NCI-H2107 treated with DMSO at 0.1 percent for 48 hours (cell line): ENCODE data around the gene NSMF.

Source experiments
- DNase-seq: peaks from one replicate; lab custom pipeline; 2025; ENCODE audit not compliant: unreplicated experiment; lab: John Stamatoyannopoulos, UW

Gene NSMF

DNA sequence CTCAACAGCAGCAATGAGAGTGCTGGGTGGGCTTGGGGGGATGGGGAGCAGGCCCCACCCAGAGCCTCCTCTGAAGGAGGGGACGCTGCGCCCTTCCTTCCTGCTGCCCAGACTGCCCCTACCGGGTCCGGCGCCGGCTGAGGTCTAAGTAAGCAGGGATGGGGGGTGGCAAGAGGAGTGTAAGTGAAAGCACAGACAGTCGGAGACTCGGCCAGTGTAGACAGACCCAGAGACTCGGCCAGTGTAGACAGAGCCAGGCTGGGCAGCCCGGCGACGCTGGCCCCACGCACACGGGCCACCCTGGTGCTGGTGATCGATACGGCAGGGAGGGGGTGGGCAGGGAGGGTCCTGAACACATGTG is 10.6 kb downstream of the NSMF start:
- DNase-seq: no peak

GRCh38 chr9:137447722-137448601 is 11.2 kb downstream of the NSMF start:
- DNase-seq: no peak

- no peak for DNase-seq
These were observed 12.2 kb downstream of the NSMF start for GRCh38 chr9:137446851-137447471.

DNA sequence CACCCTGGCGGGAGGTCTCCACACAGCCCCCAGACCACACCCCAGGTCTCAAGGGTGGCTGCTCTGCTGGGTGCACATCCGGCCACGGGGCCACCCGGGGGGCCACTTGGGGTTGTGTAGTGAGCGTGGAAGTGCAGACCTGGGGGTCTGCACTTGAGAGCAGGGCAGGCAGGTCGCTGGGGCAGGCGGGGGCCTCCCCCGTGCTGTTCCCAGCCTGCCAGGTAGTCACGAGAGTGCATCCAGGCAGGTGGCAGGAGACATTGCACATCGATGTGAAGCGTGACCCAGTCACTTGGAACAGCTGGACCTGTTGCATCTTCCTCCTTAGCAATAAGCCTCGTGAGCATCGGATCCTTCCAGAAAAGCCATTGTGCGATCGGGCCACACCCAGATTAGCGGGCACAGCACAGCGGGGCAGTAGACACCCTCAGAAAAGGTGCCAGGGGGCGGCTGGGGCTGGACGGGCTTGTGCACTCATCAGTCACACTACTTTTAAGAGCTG is 13.2 kb downstream of the NSMF start:
- DNase-seq: peak; percentile 36

GRCh38 chr9:137445275-137445807 is 13.8 kb downstream of the NSMF start:
- peak; percentile 82 for DNase-seq

DNA sequence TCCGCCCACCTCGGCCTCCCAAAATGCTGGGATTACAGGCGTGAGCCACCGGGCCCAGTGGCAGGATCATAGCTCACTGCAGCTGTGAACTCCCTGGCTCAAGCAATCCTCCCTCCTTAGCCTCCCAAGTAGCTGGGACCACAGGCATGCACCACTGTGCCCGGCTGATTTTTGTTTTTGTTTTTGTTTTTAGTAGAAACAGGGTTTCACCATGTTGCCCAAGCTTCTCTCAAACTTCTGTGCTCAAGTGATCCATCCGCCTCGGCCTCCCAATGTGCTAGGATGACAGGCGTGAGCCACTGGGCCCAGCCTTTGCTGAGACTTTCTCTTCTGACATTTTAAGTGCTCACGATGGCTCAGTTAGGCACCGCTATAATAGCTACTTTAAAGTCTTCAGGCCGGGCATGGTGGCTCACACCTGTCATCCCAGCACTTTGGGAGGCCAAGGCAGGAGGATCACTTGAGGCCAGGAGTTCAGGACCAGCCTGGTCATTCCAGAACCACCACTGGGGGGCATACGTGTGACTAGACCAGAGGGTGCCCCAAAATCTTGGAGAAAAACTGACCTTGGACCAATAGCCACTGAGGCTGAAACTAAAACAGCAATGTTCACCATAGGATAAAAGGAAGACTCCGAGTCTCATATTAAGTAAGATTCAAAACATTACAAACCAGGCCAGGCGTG is 14.9 kb downstream of the NSMF start:
- no peak for DNase-seq

GRCh38 chr9:137441935-137442321 is 17.2 kb downstream of the NSMF start:
- DNase-seq: no peak

DNA sequence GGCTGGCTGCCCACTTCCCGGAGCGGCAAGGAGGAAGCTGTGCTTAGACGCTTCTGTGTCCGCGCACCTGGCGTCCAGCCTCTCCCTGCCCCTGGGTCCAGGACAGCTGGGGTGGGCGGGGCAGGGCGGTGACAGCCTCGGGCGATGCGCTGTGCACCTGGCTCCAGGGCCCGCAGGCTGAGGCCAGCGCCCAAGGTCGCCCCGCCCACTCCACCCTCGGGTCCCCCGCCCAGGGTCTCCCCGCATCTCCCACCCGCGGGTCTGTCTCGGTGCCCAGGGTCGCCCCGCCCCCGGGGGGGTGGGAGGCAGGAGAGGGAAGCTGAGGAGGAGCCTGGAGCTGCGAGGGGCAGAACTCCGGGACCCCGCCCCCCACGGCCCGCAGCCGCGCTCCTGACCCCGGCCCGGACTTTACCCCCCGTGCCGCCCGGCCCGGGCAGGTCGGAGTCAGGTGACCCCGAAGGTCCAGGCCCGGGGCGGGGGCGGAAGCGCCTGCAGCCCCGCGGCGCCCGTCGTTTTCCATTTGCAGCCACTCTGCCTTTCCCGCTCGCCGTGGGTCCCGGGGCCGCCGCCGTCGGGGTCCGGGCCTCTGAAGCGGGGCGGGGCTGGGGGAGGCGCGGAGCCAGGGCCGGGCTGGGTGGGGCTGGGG is 17.7 kb downstream of the NSMF start, which contains the start of gene ENTPD8:
Gene ENTPD8 (minus strand): TSS at position 69 of the 646 bp plus-strand sequence. CDS start 3,072 bp downstream, outside the sequence.
- peak; percentile 28 for DNase-seq

DNA sequence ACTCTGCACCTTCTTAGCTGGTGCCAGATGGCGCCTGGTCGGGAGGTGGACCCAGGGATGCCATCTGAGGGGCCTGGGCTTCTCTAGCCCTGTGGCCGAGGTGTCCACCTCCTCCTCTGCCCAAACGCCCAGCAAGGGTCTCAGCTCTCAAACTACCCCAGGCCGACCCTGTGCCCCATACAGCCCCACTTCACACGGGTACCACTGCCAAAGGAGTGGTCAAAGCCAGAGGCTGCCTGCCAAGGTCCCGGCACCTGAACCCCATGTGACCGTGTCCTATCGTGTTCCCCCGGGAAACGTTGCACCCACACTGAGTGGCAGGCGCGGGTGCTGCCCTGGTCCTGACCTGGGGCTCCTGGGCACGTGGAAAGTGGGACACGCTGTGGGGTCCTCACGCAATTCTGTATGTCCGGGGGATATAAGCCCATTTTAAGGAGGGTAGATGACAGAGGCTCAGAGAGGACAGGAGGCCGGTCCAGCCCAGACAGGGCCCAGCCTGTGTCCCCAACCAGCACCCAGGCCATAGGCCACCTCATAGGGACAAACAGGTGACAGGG is 19.9 kb downstream of the NSMF start:
- no peak for DNase-seq

- no peak for DNase-seq
These were observed 20.5 kb downstream of the NSMF start for GRCh38 chr9:137438591-137439157.

- no peak for DNase-seq
These were observed 21.2 kb downstream of the NSMF start for GRCh38 chr9:137437691-137438590.

- DNase-seq: no peak
These were observed 22.2 kb downstream of the NSMF start for GRCh38 chr9:137436761-137437600.

GRCh38 chr9:137435980-137436760 is 23.0 kb downstream of the NSMF start:
- DNase-seq: no peak

GRCh38 chr9:137435381-137435891 is 23.7 kb downstream of the NSMF start:
- DNase-seq: no peak

- DNase-seq: no peak
These were observed 24.4 kb downstream of the NSMF start for GRCh38 chr9:137434498-137435380.

DNA sequence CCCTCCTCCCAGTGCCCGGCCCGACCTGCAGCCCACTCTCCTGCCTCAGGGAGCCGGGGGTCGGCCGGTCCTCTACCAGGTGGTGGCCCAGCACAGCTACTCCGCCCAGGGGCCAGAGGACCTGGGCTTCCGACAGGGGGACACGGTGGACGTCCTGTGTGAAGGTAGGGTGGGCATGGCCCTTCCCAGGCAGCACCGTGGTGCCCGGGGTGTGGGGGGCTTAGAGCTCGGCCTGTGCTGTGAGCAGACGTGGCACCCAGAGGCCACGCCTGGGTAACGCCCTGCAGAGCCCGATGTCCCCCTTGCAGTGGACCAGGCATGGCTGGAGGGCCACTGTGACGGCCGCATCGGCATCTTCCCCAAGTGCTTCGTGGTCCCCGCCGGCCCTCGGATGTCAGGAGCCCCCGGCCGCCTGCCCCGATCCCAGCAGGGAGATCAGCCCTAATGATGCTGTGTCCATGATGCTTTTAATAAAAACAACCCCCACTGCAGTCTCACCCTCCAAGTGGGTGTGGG is 25.2 kb downstream of the NSMF start:
- DNase-seq: no peak
